ENCODE data around the gene AP4B1. TPM values are rescaled to one million over a fixed set of nuclear protein-coding genes. Genes with fewer than 3 reads are reported as not detected.

Gene AP4B1
- total and polyA plus RNA-seq, 3 donors from 2014 or later = 23.4 to 49.6 (median 28.2) TPM

- Histone ChIP-seq H3K4me3 (peak overlapping the region; percentile 77 to 82), H3K36me3 (ENCODE audit: low read depth, missing control alignments) (no peaks in the 10 kb centered on the region), H3K27me3 (no peaks in the 10 kb centered on the region), H3K27ac (peak overlapping the region; percentile 47 to 90), H3K4me1 (peaks cover 9% of the 10 kb centered on the region), H3K9me3 (no peaks in the 10 kb centered on the region)
- no peak for DNase-seq
- WGBS, 2 donors = 13 to 18% methylated on average over 7 of the region's 7 CpGs
- intact Hi-C loops (cut with DNase I; ENCODE audit: low total_unique reads) = loop anchor here (2.0 kb wide), 1 partner anchor 25 kb away; the partner anchor contains the start of gene HIPK1
- no peak for TF ChIP-seq POLR2A (IDR thresholded peaks at IDR 0.05)
- no peak for TF ChIP-seq CTCF (IDR thresholded peaks at IDR 0.05)
Observed at GRCh38 chr1:113903501-113904292, 902 bp downstream of the AP4B1 start.

GRCh38 chr1:113901191-113901590 is 3.4 kb downstream of the AP4B1 start:
- TF ChIP-seq CTCF (IDR thresholded peaks at IDR 0.05) (no peak), POLR2A (IDR thresholded peaks at IDR 0.05) (no peak)
- Histone ChIP-seq H3K36me3 (ENCODE audit: low read depth, missing control alignments) (no peaks in the 10 kb centered on the region), H3K4me1 (peaks cover 9% of the 10 kb centered on the region), H3K27me3 (no peaks in the 10 kb centered on the region), H3K4me3 (no peak overlapping the region), H3K9me3 (no peaks in the 10 kb centered on the region), H3K27ac (no peak overlapping the region)
- intact Hi-C loops (cut with DNase I; ENCODE audit: low total_unique reads) = no loop called here
- DNase-seq = no peak
- 56 to 66% methylated on average over 3 of the region's 3 CpGs for WGBS, 2 donors

DNA sequence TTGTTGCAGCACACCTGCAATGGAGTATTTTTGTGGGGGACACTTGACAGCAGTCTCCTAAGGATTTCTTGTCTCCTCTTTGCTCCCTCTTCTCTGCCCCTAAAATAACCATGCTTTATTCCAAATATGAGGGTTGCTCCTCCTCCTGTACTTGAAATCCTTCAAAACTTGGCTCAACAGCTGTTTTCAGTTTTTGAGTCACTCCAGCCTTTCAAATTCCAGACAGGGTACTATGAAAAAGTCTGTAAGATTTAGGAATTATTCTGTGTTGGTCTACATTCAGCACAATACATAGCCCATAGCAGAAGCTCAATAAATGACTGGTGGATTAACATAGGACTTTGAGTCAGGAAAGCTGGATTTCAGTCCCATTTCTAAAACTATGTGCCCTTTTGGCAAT is 5.5 kb downstream of the AP4B1 start:
- intact Hi-C loops (cut with DNase I; ENCODE audit: low total_unique reads) = no loop called here
- Histone ChIP-seq H3K9me3 (no peaks in the 10 kb centered on the region), H3K27ac (no peak overlapping the region), H3K4me3 (no peak overlapping the region), H3K36me3 (ENCODE audit: low read depth, missing control alignments) (no peaks in the 10 kb centered on the region), H3K27me3 (no peaks in the 10 kb centered on the region), H3K4me1 (peaks cover 8% of the 10 kb centered on the region)
- no peak for DNase-seq
- TF ChIP-seq POLR2A (IDR thresholded peaks at IDR 0.05) (no peak), CTCF (IDR thresholded peaks at IDR 0.05) (no peak)

GRCh38 chr1:113898241-113898814 is 6.3 kb downstream of the AP4B1 start:
- intact Hi-C loops (cut with DNase I; ENCODE audit: low total_unique reads) = no loop called here
- 95 to 98% methylated on average over 1 of the region's 1 CpG for WGBS, 2 donors
- Histone ChIP-seq H3K27ac (no peak overlapping the region), H3K4me3 (no peak overlapping the region), H3K36me3 (ENCODE audit: low read depth, missing control alignments) (no peaks in the 10 kb centered on the region), H3K27me3 (no peaks in the 10 kb centered on the region), H3K9me3 (no peaks in the 10 kb centered on the region), H3K4me1 (peaks cover under 1% of the 10 kb centered on the region)
- TF ChIP-seq CTCF (IDR thresholded peaks at IDR 0.05) (no peak), POLR2A (IDR thresholded peaks at IDR 0.05) (no peak)
- no peak for DNase-seq
